Left cardiac atrium (tissue), 4 donors: ENCODE measurements around the gene GRIN3B. TPM values are rescaled to one million over a fixed set of nuclear protein-coding genes. Genes with fewer than 3 reads are reported as not detected.
"Not testable (repeated sequence)": the region's sequence is repeated elsewhere in the genome, so short reads cannot be mapped to it uniquely, and the experiment has no call there.

Experiments
- ATAC-seq, 2 donors: fragments of 200-7000 bp; cut with Tn5 transposase; one replicate each; pipeline ENCODE4 v1.9.1; 2020; ENCODE audit warnings: mild to moderate bottlenecking in 2 of 2, moderate library complexity in 2 of 2
- DNase-seq: peaks from one replicate; pipeline ENCODE4 v3.0.0-alpha.2; 2020
- intact Hi-C, 2 donors: fragments of 100-400 bp; cut with DNase I; formaldehyde crosslinking; loops; one replicate each; pipeline versions ENCODE4 v1.14.1 to v1.15.1; 2022 to 2023
- long read RNA-seq: library from polyadenylated mRNA; unstranded; transcript quantifications from one replicate; pipeline ENCODE4 v2.0.0, GENCODE V29; 2021
- total RNA-seq, 2 donors: library from RNA; stranded (reverse); fragmentation: NEBNext Ultra II Directional; extraction: Animal tissue kit (Norgen Biotek cat#: 25700); gene quantifications; one replicate each; pipeline ENCODE4 v1.2.1, GENCODE V29; 2021
- donor health status: DM: no; HTN: yes; CAD: no.
- donor health status: DM: no; HTN: yes; CAD: no; lungs with severe emphysema.
- donor health status: DM: yes; HTN: yes; CAD: no.
- donor health status: Dilated cardiomyopathy.

Gene GRIN3B, protein sequence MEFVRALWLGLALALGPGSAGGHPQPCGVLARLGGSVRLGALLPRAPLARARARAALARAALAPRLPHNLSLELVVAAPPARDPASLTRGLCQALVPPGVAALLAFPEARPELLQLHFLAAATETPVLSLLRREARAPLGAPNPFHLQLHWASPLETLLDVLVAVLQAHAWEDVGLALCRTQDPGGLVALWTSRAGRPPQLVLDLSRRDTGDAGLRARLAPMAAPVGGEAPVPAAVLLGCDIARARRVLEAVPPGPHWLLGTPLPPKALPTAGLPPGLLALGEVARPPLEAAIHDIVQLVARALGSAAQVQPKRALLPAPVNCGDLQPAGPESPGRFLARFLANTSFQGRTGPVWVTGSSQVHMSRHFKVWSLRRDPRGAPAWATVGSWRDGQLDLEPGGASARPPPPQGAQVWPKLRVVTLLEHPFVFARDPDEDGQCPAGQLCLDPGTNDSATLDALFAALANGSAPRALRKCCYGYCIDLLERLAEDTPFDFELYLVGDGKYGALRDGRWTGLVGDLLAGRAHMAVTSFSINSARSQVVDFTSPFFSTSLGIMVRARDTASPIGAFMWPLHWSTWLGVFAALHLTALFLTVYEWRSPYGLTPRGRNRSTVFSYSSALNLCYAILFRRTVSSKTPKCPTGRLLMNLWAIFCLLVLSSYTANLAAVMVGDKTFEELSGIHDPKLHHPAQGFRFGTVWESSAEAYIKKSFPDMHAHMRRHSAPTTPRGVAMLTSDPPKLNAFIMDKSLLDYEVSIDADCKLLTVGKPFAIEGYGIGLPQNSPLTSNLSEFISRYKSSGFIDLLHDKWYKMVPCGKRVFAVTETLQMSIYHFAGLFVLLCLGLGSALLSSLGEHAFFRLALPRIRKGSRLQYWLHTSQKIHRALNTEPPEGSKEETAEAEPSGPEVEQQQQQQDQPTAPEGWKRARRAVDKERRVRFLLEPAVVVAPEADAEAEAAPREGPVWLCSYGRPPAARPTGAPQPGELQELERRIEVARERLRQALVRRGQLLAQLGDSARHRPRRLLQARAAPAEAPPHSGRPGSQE
- under 1 TPM in 1 of 2 donors, not detected in 1; 0.06 TPM for total RNA-seq
- long read RNA-seq, result 0 reads

- ATAC-seq (peak; percentile 8 to 23), DNase-seq (peak; percentile 70)
- intact Hi-C loops, result no loop called here
Observed at GRCh38 chr19:1000095-1000494, at the start of gene GRIN3B. GRIN3B (plus strand) TSS chr19:1000419; CDS start chr19:1000438, 19 bp downstream.

- ATAC-seq (no peak), DNase-seq (no peak)
- intact Hi-C loops, result no loop called here
Observed at GRCh38 chr19:952049-952679, 48.1 kb upstream of the GRIN3B start.

DNA sequence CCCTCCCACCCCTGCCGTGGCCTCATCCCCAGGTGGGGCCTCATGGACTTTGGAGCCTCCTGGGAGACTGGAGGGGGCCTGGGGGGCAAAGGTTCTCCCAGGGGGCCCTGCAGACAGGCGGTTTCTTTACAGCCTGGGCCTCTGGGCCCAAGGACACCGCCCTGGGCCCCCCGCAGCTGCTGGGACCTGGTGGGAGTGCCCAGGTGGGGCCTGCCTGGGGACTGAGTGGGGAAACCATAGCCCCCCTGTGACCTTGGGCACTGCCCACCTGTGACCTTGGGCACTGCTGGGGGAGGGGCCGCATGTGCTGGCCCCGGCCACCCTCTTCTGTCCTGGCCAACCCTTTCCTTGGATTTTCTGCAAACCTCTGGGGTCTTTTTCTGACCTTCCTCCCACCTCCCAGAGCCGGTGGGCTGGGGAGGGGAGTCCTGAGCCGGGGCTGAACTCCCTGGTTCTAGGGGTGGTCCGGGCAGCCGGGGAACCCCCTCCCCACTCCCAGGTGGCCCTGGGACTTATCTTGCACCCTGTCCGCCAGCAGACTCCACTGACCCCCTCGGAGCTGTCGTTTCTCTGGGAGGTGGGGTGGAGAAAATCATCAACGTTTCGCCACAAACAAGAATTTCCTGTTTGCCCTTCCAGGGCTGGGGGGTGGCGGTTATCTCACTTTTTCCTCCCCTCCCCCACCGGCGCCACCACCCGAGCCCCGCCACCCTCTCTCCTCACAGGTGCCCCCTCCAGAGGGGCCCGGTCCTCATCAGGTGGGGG, 47.4 kb upstream of the GRIN3B start:
- intact Hi-C loops, result no loop called here
- no peak for DNase-seq
- peak in 1 of 2 donors; percentile 32 for ATAC-seq

DNA sequence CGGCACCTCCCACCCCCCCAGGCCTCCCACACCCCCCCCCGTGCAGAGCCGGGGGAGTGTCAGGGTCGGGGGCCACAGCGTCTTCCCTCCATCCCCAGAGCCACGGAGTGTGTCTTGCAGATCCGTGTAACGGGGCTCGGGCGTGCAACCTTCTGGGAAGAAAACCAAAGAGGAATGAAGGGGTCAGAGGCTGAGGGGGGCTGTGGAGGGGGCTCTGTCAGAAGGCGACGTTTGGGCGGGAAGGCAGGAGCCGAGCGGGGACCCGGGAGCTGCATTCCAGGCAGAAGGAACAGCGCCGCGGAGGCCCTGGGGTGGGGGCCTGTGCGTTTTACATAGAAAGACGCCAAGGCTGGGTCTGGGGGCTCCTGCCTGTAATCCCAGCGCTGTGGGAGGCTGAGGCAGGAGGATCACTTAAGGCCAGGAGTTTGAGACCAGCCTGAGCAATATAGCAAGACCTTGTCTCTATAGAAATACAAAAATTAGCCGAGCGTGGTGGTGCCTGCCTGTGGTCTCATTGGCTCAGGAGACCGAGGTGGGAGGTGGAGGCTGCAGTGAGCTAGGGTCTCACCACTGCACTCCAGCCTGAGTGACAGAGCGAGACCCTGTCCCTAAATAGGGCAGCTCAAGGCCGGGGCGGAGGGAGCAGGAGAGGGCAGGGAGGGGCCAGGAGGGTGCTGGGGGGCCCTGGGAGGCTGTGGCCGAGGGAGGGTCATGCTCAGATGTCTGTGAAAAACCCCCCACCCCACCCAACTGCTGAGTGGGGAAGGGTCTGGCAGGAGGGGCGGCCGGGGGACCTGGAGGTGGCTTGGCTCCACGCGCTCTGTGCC, 46.6 kb upstream of the GRIN3B start:
- ATAC-seq (no peak), DNase-seq (no peak)
- intact Hi-C loops, result no loop called here

- ATAC-seq (no peak), DNase-seq (no peak)
- intact Hi-C loops, result no loop called here
Observed at GRCh38 chr19:954272-954671, 45.9 kb upstream of the GRIN3B start.

- intact Hi-C loops, result no loop called here
Observed at GRCh38 chr19:954672-955494, 45.3 kb upstream of the GRIN3B start.

DNA sequence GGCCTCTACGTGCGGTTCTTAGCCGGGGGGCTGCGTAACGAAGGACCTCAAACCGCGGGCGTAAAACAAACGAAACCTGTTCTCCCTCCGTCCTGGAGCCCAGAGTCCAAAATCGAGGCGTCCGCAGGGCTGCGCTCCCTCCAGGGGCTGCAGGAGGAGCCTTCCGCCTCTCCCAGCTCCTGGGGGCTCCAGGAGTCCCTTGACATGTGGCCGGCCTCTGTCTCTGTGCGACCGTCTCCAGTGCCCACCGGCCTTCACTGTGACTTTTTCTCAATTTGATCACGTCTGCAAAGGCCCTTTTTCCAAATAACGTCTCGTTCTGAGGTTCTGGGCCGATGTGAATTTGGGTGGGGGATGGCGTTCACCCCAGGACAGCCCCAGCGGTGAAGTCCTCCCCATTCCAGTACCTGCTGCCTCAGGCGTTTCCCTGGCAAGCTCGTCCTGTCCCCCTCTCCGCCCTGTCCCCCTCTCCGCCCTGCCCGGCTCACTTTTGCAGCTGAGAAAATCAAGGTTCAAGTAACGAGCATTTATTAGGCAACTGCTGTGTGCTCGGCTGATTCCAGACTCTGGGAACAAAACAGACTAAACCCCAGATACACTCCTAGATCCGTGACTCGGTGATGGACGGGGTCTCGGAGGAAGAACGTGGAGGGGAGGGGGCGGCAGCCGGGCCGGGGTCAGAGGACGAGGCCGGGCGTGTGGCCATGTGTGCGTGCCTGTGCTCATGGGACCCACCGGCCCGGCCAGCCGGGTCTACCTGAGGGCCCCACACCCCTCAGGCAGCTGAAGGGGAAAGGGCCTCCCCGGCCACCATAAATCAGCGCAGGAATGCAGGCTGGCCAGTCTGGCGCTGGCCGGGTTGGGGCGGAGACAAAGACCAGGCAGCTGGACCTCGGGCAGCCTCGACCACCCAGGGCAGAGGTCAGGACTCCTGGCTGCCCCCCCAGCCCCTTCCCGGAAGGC, 44.1 kb upstream of the GRIN3B start:
- ATAC-seq (no peak), DNase-seq (no peak)
- intact Hi-C loops, result no loop called here

More at GRCh38 chr19:954672-955494, 45.3 kb upstream of the GRIN3B start:
- ATAC-seq (no peak), DNase-seq (no peak)

GRCh38 chr19:956766-957440, 43.3 kb upstream of the GRIN3B start:
- no peak for ATAC-seq
- intact Hi-C loops, result no loop called here

DNA sequence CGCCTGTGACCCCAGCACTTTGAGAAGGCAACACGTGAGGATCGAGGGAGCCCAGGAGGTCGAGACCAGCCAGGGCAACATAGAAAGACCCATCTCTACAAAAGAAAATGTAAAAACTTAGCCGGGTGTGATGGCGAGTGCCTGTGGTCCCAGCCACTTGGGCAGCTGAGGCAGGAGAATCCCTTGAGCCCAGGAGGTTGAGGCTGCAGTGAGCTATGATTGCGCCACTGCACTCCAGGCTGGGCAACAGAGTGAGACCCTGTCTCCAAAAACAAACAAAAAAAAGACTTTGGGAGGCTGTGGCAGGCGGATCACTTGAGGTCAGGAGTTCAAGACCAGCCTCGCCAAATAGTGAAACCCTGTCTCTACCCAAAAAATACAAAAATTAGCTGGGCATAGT, 42.6 kb upstream of the GRIN3B start:
- intact Hi-C loops, ATAC-seq: not testable (repeated sequence)

More at GRCh38 chr19:956766-957440, 43.3 kb upstream of the GRIN3B start:
- DNase-seq, result no peak

GRCh38 chr19:958967-959855, 41.0 kb upstream of the GRIN3B start:
- intact Hi-C loops, result no loop called here
- DNase-seq (no peak), ATAC-seq (no peak)

More for the DNA sequence above, 42.6 kb upstream of the GRIN3B start:
- DNase-seq, result not testable (repeated sequence)

DNA sequence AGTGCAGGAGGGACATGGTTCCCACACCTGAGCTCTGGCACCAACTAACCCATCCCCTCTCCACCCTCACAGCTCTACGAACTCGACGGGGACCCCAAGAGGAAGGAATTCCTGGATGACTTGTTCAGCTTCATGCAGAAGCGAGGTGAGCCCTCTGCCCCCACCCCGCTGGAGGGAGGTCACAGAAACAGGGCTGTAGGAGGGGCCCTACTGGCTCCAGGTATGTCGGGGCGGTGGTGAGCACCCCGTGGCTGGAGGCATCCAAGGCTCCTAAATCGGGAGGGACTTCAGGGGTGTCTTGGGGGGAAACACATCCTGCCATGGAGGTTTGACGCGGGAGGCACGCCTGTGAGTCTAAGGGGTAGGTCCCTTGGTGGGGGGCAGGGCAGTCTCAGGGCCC, 40.2 kb upstream of the GRIN3B start:
- intact Hi-C loops, result no loop called here
- no peak for ATAC-seq
- DNase-seq, result no peak

GRCh38 chr19:960601-960938, 39.6 kb upstream of the GRIN3B start:
- ATAC-seq, result no peak
- intact Hi-C loops, result no loop called here
- DNase-seq, result no peak

GRCh38 chr19:961866-962620, 38.2 kb upstream of the GRIN3B start:
- intact Hi-C loops, result no loop called here
- ATAC-seq, result peak in 1 of 2 donors; percentile 16
- no peak for DNase-seq
